BE2C (cell line): ENCODE data around the gene PARP11.
"Not testable (repeated sequence)": the region's sequence is repeated elsewhere in the genome, so short reads cannot be mapped to it uniquely, and the experiment has no call there.

Source experiments
- DNase-seq: peaks from one replicate; pipeline ENCODE4 v3.0.0-alpha.2; 2020
- H3K27me3 ChIP-seq: fragments of 250-450 bp; sonication (Bioruptor Pico); 2 replicates; pipeline ENCODE4 v1.5.1; 2020; ENCODE audit warnings: mild to moderate bottlenecking
- H3K36me3 ChIP-seq: fragments of 250-450 bp; sonication (Bioruptor Pico); 2 replicates; pipeline ENCODE4 v1.5.1; 2020; ENCODE audit warnings: mild to moderate bottlenecking
- H3K4me1 ChIP-seq: fragments of 250-450 bp; sonication (Bioruptor Pico); 2 replicates; pipeline ENCODE4 v1.5.1; 2020
- H3K4me3 ChIP-seq: 2 replicates; pipeline ENCODE4 v1.5.1; 2011; ENCODE audit warnings: low read depth, low read length
- H3K9me3 ChIP-seq: fragments of 250-450 bp; sonication (Bioruptor Pico); 2 replicates; pipeline ENCODE4 v1.5.1; 2020
- TF ChIP-seq, protein P1 (sequence below): IDR thresholded peaks from 2 replicates; pipeline ENCODE4 v1.5.1; 2012; ENCODE audit warnings: mild to moderate bottlenecking, low read depth, low read length

Gene PARP11

DNA sequence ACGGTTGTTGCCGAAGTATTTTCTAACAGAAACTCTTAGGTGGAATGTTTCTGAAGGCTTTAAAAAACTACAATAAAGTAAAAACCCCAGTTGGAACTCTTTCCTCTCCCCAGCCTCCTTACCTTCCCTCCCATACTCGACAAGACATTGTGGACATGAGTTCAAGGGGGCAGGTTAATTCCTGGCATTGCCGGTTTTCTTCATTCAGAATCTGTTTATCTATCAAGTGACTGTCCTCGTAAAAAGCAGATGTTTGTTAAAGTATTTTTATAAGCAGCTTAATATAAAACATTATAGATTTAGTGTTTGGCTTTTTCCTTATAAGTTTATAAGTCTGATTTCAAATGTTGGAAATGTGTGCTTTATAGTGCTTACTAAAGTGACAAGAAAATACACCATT lies 30.7 kb downstream of the PARP11 start:
- Histone ChIP-seq H3K27me3 (no peaks in the 10 kb centered on the region), H3K4me3 (no peak overlapping the region), H3K36me3 (no peaks in the 10 kb centered on the region), H3K4me1 (no peaks in the 10 kb centered on the region), H3K9me3 (no peaks in the 10 kb centered on the region)
- no peak for DNase-seq
- TF ChIP-seq, protein P1, sequence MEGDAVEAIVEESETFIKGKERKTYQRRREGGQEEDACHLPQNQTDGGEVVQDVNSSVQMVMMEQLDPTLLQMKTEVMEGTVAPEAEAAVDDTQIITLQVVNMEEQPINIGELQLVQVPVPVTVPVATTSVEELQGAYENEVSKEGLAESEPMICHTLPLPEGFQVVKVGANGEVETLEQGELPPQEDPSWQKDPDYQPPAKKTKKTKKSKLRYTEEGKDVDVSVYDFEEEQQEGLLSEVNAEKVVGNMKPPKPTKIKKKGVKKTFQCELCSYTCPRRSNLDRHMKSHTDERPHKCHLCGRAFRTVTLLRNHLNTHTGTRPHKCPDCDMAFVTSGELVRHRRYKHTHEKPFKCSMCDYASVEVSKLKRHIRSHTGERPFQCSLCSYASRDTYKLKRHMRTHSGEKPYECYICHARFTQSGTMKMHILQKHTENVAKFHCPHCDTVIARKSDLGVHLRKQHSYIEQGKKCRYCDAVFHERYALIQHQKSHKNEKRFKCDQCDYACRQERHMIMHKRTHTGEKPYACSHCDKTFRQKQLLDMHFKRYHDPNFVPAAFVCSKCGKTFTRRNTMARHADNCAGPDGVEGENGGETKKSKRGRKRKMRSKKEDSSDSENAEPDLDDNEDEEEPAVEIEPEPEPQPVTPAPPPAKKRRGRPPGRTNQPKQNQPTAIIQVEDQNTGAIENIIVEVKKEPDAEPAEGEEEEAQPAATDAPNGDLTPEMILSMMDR = no peak

DNA sequence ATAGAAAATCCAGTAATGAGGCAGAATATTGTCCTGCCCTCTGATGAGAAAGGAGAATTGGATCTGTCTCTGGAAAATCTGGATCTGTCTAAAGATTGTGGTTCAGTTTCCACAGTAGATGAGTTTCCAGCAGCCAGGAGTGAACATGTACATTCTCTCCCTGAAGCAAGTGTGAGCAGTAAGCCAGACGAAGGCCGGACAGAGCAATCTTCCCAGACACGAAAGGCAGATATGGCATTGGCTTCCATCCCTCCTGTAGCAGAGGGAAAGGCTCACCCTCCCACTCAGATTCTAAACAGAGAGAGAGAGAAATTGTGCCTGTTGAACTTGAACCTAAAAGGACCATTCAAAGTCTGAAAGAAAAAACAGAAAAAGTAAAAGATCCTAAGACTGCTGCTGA lies 31.4 kb downstream of the PARP11 start:
- H3K9me3 ChIP-seq = no peaks in the 10 kb centered on the region
- no peaks in the 10 kb centered on the region for H3K27me3 ChIP-seq
- DNase-seq = no peak
- H3K4me3 ChIP-seq = no peak overlapping the region
- TF ChIP-seq, protein P1 = no peak
- no peaks in the 10 kb centered on the region for H3K4me1 ChIP-seq
- no peaks in the 10 kb centered on the region for H3K36me3 ChIP-seq

DNA sequence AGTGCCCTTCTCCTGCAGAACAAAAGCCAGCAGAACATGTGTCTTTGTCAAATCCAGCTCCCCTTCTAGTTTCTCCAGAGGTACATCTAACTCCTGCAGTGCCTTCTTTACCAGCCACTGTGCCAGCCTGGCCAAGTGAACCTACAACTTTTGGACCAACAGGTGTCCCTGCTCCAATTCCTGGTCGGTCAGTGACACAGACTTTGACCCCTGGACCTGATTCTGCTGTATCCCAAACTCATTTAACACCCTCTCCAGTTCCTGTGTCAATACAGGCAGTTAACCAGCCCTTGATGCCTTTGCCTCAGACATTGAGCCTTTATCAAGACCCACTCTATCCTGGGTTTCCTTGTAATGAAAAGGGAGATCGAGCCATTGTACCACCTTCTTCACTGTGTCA lies 32.4 kb downstream of the PARP11 start:
- H3K4me1 ChIP-seq, H3K9me3 ChIP-seq, H3K36me3 ChIP-seq, H3K27me3 ChIP-seq, DNase-seq, H3K4me3 ChIP-seq: not testable (repeated sequence)

DNA sequence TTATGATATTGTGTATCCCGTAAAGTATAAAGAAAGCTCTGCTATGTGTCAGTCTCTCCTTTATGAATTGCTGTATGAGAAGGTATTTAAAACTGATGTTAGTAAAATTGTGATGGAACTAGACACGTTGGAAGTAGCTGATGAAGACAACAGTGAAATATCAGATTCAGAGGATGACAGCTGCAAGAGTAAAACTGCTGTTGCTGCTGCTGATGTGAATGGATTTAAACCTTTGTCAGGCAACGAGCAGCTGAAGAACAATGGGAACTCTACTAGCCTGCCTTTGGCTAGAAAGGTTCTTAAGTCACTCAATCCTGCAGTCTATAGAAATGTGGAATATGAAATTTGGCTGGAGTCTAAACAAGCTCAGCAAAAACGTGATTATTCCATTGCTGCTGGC lies 33.5 kb downstream of the PARP11 start:
- H3K4me3 ChIP-seq, H3K27me3 ChIP-seq, H3K4me1 ChIP-seq, DNase-seq, H3K9me3 ChIP-seq, H3K36me3 ChIP-seq: not testable (repeated sequence)

DNA sequence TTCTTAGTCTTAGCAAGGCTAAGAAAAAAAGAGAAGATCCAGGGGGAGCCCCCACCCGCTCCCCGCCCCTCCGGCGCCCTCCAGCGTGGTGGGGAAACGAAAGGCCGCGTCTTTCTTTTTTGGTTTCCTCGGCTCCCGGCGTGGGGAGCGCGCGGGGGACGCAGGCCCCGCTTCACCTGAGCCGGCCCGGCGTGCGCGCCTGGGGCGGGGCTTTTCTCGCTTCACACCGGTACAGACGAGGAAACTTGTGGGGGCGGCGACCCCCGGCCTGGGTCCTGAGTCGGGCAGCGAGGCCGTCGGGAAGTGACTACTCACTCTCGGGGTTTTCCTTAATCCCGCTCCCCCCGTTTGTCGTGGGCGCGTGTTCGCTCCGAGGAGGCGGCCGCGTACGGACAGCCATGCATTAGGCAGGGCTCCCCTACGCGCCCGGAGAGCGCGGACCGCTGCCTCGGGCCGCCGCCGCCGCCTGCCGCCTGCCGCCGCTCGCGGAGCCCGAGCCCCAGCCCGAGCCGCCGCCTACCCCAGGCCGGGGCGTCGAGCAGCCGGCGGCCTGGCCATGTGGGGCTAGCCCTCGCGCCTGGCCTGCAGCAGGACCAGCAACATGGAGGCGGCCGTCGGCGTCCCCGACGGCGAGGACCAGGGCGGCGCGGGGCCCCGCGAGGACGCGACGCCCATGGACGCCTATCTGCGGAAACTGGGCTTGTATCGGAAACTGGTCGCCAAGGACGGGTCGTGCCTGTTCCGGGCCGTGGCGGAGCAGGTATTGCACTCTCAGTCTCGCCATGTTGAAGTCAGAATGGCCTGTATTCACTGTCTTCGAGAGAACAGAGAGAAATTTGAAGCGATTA lies 34.3 kb downstream of the PARP11 start:
- not testable (repeated sequence) for H3K4me3 ChIP-seq

DNA sequence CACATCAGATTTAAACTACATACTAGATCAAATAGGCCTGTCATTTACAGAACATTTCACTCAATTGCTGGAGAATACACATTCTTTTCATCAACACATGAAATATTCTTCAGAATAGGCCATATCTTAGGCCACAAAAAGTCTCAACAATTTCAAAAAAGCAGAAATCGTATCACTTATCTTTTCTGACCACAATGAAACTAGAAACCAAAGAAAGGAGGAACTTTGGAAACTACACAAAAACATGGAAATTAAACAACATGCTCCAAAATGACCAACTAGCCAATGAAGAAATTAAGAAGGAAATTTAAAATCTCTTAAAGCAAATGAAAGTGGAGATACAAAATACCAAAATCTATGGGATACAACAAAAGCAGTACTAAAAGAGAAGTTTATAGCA lies 35.1 kb downstream of the PARP11 start:
- Histone ChIP-seq H3K4me3 (no peak overlapping the region), H3K4me1 (no peaks in the 10 kb centered on the region), H3K27me3 (no peaks in the 10 kb centered on the region; the same call in 1 of the 2 replicates), H3K36me3 (no peaks in the 10 kb centered on the region), H3K9me3 (no peaks in the 10 kb centered on the region)
- DNase-seq = no peak
- TF ChIP-seq, protein P1 = no peak

More for the DNA sequence above, 34.3 kb downstream of the PARP11 start:
- not testable (repeated sequence) for H3K9me3 ChIP-seq, DNase-seq, H3K27me3 ChIP-seq, H3K36me3 ChIP-seq, H3K4me1 ChIP-seq

DNA sequence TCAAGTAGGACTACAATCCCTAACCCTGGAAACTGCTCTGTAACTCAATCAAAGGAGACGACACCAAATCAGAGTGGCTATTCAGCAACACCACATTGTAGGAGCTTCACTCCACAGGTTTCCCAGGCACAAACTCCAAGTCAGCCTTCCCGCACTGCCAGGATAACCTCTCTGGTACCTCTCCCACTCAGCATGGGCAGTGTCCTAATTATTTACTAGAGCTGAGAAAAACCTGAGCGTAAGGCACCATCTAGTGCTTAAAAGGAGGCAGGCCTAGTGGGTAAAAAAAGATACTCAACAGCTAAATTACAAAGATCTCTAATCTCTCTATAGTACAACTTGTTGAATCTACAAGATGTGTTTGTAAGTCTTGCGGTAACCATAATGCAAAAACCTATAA lies 36.1 kb downstream of the PARP11 start:
- no peaks in the 10 kb centered on the region for H3K4me1 ChIP-seq
- no peak for DNase-seq

More for the DNA sequence above, 36.1 kb downstream of the PARP11 start:
- Histone ChIP-seq H3K36me3 (no peaks in the 10 kb centered on the region), H3K4me3 (no peak overlapping the region), H3K9me3 (no peaks in the 10 kb centered on the region), H3K27me3 (no peaks in the 10 kb centered on the region; the same call in 1 of the 2 replicates)
- TF ChIP-seq, protein P1 = no peak
